ENCODE data around the gene GCNA. TPM values are rescaled to one million over a fixed set of nuclear protein-coding genes. Genes with fewer than 3 reads are reported as not detected.

GCNA gene
- total RNA-seq, 1 experiment from 2014 or later: 0.98 TPM

GRCh38 chrX:71579136-71579989 is 1.1 kb downstream of the GCNA start (continued):
- TF ChIP-seq POLR2AphosphoS5 (IDR thresholded peaks at IDR 0.05; ENCODE audit: low read depth, low read length) (no peak), YY1 (IDR thresholded peaks at IDR 0.05; ENCODE audit: extremely low read depth, insufficient replicate concordance, low read depth, low read length) (no peak), ELF1 (IDR thresholded peaks at IDR 0.05; ENCODE audit: borderline replicate concordance, low read depth) (no peak), EZH2 (IDR thresholded peaks at IDR 0.05) (no peak)

- DNase-seq (ENCODE audit: low read depth, low spot score): no peak
- TF ChIP-seq MAX (IDR thresholded peaks at IDR 0.05) (no peak), TCF7L2 (IDR thresholded peaks at IDR 0.05; ENCODE audit: borderline replicate concordance, extremely low read depth, insufficient read depth, insufficient read length) (no peak), ZFX (IDR thresholded peaks at IDR 0.05) (no peak), EGR1 (IDR thresholded peaks at IDR 0.05; ENCODE audit: low read depth) (no peak), CTCF (IDR thresholded peaks at IDR 0.05 in 2 of 3, conservative IDR thresholded peaks at IDR 0.05 in 1 of 3; ENCODE audit: borderline replicate concordance in 1 of 3, insufficient read depth in 1 of 3, low read depth in 2 of 3, low read length in 2 of 3) (no peak), ZBTB33 (IDR thresholded peaks at IDR 0.05; ENCODE audit: extremely low read depth, insufficient replicate concordance, low read length) (no peak), ZNF274 (IDR thresholded peaks at IDR 0.05; ENCODE audit: low read depth, low read length) (no peak), SP1 (IDR thresholded peaks at IDR 0.05; ENCODE audit: low read depth) (no peak), FOSL1 (IDR thresholded peaks at IDR 0.05; ENCODE audit: low read depth) (no peak), REST (IDR thresholded peaks at IDR 0.05; ENCODE audit: low read depth) (no peak), SRF (IDR thresholded peaks at IDR 0.05; ENCODE audit: low read depth) (no peak), CEBPB (IDR thresholded peaks at IDR 0.05; ENCODE audit: low read depth) (no peak)
- Histone ChIP-seq H3K4me2 (ENCODE audit: low read length) (no peak overlapping the region), H2AFZ (ENCODE audit: low read depth, low read length, poor library complexity, severe bottlenecking) (no peak overlapping the region), H3K9me2 (ENCODE audit: insufficient read depth) (no peaks in the 10 kb centered on the region), H3K79me2 (ENCODE audit: insufficient read depth, low read length) (no peaks in the 10 kb centered on the region), H3K4me3 (replicated peaks in 1 of 2; ENCODE audit: low read depth in 1 of 2, low read length in 2 of 2) (no peak overlapping the region), H3K4me1 (ENCODE audit: control insufficient read depth in 1 of 2, insufficient read depth in 2 of 2, low read length in 2 of 2) (no peaks in the 10 kb centered on the region), H3K36me3 (ENCODE audit: control insufficient read depth in 1 of 2, insufficient read depth in 2 of 2, low read length in 2 of 2) (no peaks in the 10 kb centered on the region; a peak in 2 of 4 replicates), H3K9ac (ENCODE audit: low read length) (no peak overlapping the region), H3K27ac (ENCODE audit: low read depth, low read length) (no peak overlapping the region), H3K27me3 (ENCODE audit: insufficient read depth, low read length) (no peaks in the 10 kb centered on the region), H4K20me1 (ENCODE audit: insufficient read depth) (no peaks in the 10 kb centered on the region), H3K9me3 (ENCODE audit: control insufficient read depth in 1 of 2, insufficient read depth in 1 of 2, low read depth in 1 of 2, low read length in 2 of 2) (no peaks in the 10 kb centered on the region)
- intact Hi-C loops (cut with micrococcal nuclease): no loop called here
- ChIA-PET POLR2A (no interaction called here), CTCF (no interaction called here), RAD21 (ENCODE audit: low non-redundant PET in 1 of 2, low total read pairs in 2 of 2, uncharacterized antibody in 2 of 2, unreplicated experiment in 2 of 2) (no interaction called here)
- no peak for ATAC-seq
- no TSS peak for BruUV-seq (replicated peaks)
These were observed 1.7 kb downstream of the GCNA start for GRCh38 chrX:71579990-71580380.

All from HCT116 (cell line).